Measurements from ENCODE around the gene KRTAP10-6.

- TF ChIP-seq EP300 (IDR thresholded peaks at IDR 0.05) (no peak), CTCF (IDR thresholded peaks at IDR 0.05) (no peak)
Measured at GRCh38 chr21:44557491-44558328, 34.6 kb downstream of the KRTAP10-6 start.

Measured in esophagus muscularis mucosa (tissue), 3 donors.